PC-9 (cell line): Measurements from ENCODE around the gene CARMIL1. TPM values are rescaled to one million over a fixed set of nuclear protein-coding genes. Genes with fewer than 3 reads are reported as not detected.

ENCODE experiments used
- BruUV-seq: library from RNA; stranded (reverse); fragments of 400-500 nt; replicated peaks from 2 replicates; lab custom pipeline; 2021; lab: Mats Ljungman, UMichigan
- CTCF ChIA-PET: fragments of 300-600 bp; sonication (Branson Sonifier 250); formaldehyde crosslinking; loops from one replicate; lab custom pipeline; 2022; ENCODE audit warnings: antibody characterized with exemption; lab: Charles Lee
- POLR2A ChIA-PET: fragments of 300-600 bp; sonication (Branson Sonifier 250); formaldehyde crosslinking; loops from one replicate; lab custom pipeline; 2022; ENCODE audit warnings: antibody characterized with exemption; ENCODE audit not compliant: unreplicated experiment; lab: Charles Lee
- DNase-seq, 2 experiments: peaks; one replicate each; pipeline versions ENCODE4 v3.0.0 to v3.0.0-alpha.2; 2015 to 2022; ENCODE audit warnings: mixed read lengths in 1 of 2
- H2AFZ ChIP-seq: fragments of 200-600 bp; sonication (generic); 2 replicates; pipeline ENCODE4 v1.8.1; 2017; ENCODE audit warnings: antibody characterized with exemption
- H3F3A ChIP-seq: fragments of 200-600 bp; sonication (generic); 2 replicates; pipeline ENCODE4 v1.8.1; 2017; ENCODE audit warnings: antibody characterized with exemption, mild to moderate bottlenecking, low read depth; ENCODE audit not compliant: insufficient read depth
- H3K27ac ChIP-seq: fragments of 200-600 bp; sonication (generic); 2 replicates; pipeline ENCODE4 v1.6.1; 2016; ENCODE audit warnings: mixed run types
- H3K27me3 ChIP-seq: fragments of 200-600 bp; sonication (generic); 2 replicates; pipeline ENCODE4 v1.6.1; 2016; ENCODE audit warnings: low read depth, mixed run types; ENCODE audit not compliant: insufficient read depth
- H3K36me3 ChIP-seq: fragments of 200-600 bp; sonication (generic); 2 replicates; pipeline ENCODE4 v1.6.1; 2016; ENCODE audit warnings: low read depth, mixed run types
- H3K4me1 ChIP-seq: fragments of 200-600 bp; sonication (generic); replicated peaks from 2 replicates; pipeline ENCODE4 v1.6.1; 2016; ENCODE audit warnings: mixed run types; ENCODE audit not compliant: insufficient read depth
- H3K4me2 ChIP-seq: fragments of 200-600 bp; sonication (generic); 2 replicates; pipeline ENCODE4 v1.6.1; 2017; ENCODE audit warnings: mixed run types
- H3K4me3 ChIP-seq: fragments of 200-600 bp; sonication (generic); 2 replicates; pipeline ENCODE4 v1.6.1; 2016; ENCODE audit warnings: mixed run types
- H3K79me2 ChIP-seq: fragments of 200-600 bp; sonication (generic); 2 replicates; pipeline ENCODE4 v1.6.1; 2017; ENCODE audit warnings: low read depth, mixed run types
- H3K9me2 ChIP-seq: fragments of 200-600 bp; sonication (generic); 2 replicates; pipeline ENCODE4 v1.8.1; 2017; ENCODE audit warnings: mild to moderate bottlenecking; ENCODE audit not compliant: insufficient read depth
- H3K9me3 ChIP-seq: fragments of 200-600 bp; sonication (generic); 2 replicates; pipeline ENCODE4 v1.8.1; 2016; ENCODE audit warnings: low read depth; ENCODE audit not compliant: insufficient read depth
- H4K20me1 ChIP-seq: fragments of 200-600 bp; sonication (generic); 2 replicates; pipeline ENCODE4 v1.8.1; 2017; ENCODE audit not compliant: insufficient read depth
- CTCF ChIP-seq: fragments of 200-600 bp; sonication (generic); conservative IDR thresholded peaks from 2 replicates; pipeline ENCODE4 v1.6.1; 2017; ENCODE audit warnings: mixed run types, antibody characterized with exemption, mild to moderate bottlenecking, moderate library complexity
- EZH2 ChIP-seq: fragments of 200-600 bp; sonication (generic); IDR thresholded peaks from 2 replicates; pipeline ENCODE4 v1.8.0; 2017; ENCODE audit warnings: antibody characterized with exemption, low read depth
- intact Hi-C: fragments of 100-400 bp; cut with micrococcal nuclease; formaldehyde crosslinking; loops from one replicate; pipeline ENCODE4 v1.10.0; 2022; ENCODE audit not compliant: unreplicated experiment
- total RNA-seq: library from RNA; stranded (reverse); gene quantifications from 2 replicates; pipeline ENCODE4 v1.2.3, GENCODE V29; 2021

CARMIL1 gene
- total RNA-seq, 1 experiment from 2014 or later: 33.1 TPM

- Histone ChIP-seq H3K4me2 (no peak overlapping the region), H3K27ac (no peak overlapping the region), H2AFZ (no peak overlapping the region), H3K4me3 (no peak overlapping the region), H3K79me2 (no peaks in the 10 kb centered on the region), H3K9me3 (no peaks in the 10 kb centered on the region), H3K36me3 (no peaks in the 10 kb centered on the region), H3K9me2 (no peaks in the 10 kb centered on the region), H3F3A (no peaks in the 10 kb centered on the region), H4K20me1 (no peaks in the 10 kb centered on the region; the same call in 1 of the 2 replicates), H3K4me1 (peaks cover 6% of the 10 kb centered on the region; the same call in 1 of the 2 replicates), H3K27me3 (no peaks in the 10 kb centered on the region)
- ChIA-PET POLR2A (no interaction called here), CTCF (no interaction called here)
- intact Hi-C loops: no loop called here
- no TSS peak for BruUV-seq
- TF ChIP-seq EZH2 (no peak), CTCF (no peak)
- no peak for DNase-seq
Measured at GRCh38 chr6:25423358-25423757, 144.2 kb downstream of the CARMIL1 start.

GRCh38 chr6:25424303-25424702, 145.1 kb downstream of the CARMIL1 start:
- H3K4me1 ChIP-seq: no peaks in the 10 kb centered on the region
- H3K79me2 ChIP-seq: no peaks in the 10 kb centered on the region
- ChIA-PET CTCF (no interaction called here), POLR2A (no interaction called here)
- no peaks in the 10 kb centered on the region for H3K9me2 ChIP-seq
- H2AFZ ChIP-seq: no peak overlapping the region
- BruUV-seq: no TSS peak
- no peak overlapping the region for H3K27ac ChIP-seq
- no peaks in the 10 kb centered on the region for H3K27me3 ChIP-seq
- TF ChIP-seq EZH2: no peak
- TF ChIP-seq CTCF: no peak
- intact Hi-C loops: no loop called here
- no peak overlapping the region for H3K4me2 ChIP-seq
- H4K20me1 ChIP-seq: no peaks in the 10 kb centered on the region; the same call in 1 of the 2 replicates
- no peak for DNase-seq
- H3K4me3 ChIP-seq: no peak overlapping the region
- no peaks in the 10 kb centered on the region for H3K36me3 ChIP-seq
- H3F3A ChIP-seq: no peaks in the 10 kb centered on the region
- H3K9me3 ChIP-seq: no peaks in the 10 kb centered on the region

GRCh38 chr6:25427549-25427948, 148.4 kb downstream of the CARMIL1 start:
- H3K9me2 ChIP-seq: no peaks in the 10 kb centered on the region
- H3K9me3 ChIP-seq: no peaks in the 10 kb centered on the region
- H3K79me2 ChIP-seq: no peaks in the 10 kb centered on the region
- H3K36me3 ChIP-seq: no peaks in the 10 kb centered on the region
- no peaks in the 10 kb centered on the region for H3K4me1 ChIP-seq
- TF ChIP-seq CTCF (no peak), EZH2 (no peak)
- intact Hi-C loops: no loop called here
- no peak overlapping the region for H3K27ac ChIP-seq
- no peaks in the 10 kb centered on the region for H3F3A ChIP-seq
- no peak overlapping the region for H2AFZ ChIP-seq
- H3K4me2 ChIP-seq: no peak overlapping the region
- POLR2A ChIA-PET: no interaction called here
- CTCF ChIA-PET: no interaction called here
- H4K20me1 ChIP-seq: no peaks in the 10 kb centered on the region; the same call in 1 of the 2 replicates
- DNase-seq: no peak
- H3K27me3 ChIP-seq: no peaks in the 10 kb centered on the region
- no peak overlapping the region for H3K4me3 ChIP-seq
- no TSS peak for BruUV-seq
